Large intestine (tissue), 3 donors: Measurements from ENCODE around the gene AGXT. TPM values are rescaled to one million over a fixed set of nuclear protein-coding genes. Genes with fewer than 3 reads are reported as not detected.

Source experiments
- DNase-seq, 2 donors: peaks; one replicate each; pipeline versions ENCODE4 v3.0.0 to v3.0.0-alpha.2; 2013
- H3K27ac ChIP-seq: one replicate; pipeline ENCODE4 v1.5.1; 2013; ENCODE audit warnings: low read length
- H3K27me3 ChIP-seq: 2 replicates; pipeline ENCODE4 v1.6.1; 2013; ENCODE audit warnings: low read length; ENCODE audit not compliant: control insufficient read depth, insufficient read depth
- H3K36me3 ChIP-seq: 2 replicates; pipeline ENCODE4 v1.6.1; 2013; ENCODE audit warnings: low read length; ENCODE audit not compliant: control insufficient read depth, insufficient read depth
- H3K4me1 ChIP-seq: one replicate; pipeline ENCODE4 v1.6.1; 2013; ENCODE audit warnings: low read length; ENCODE audit not compliant: control insufficient read depth, insufficient read depth
- H3K4me3 ChIP-seq: one replicate; pipeline ENCODE4 v1.5.1; 2013; ENCODE audit warnings: low read length
- H3K9me3 ChIP-seq: one replicate; pipeline ENCODE4 v1.6.1; 2013; ENCODE audit warnings: mild to moderate bottlenecking, low read depth, low read length, moderate library complexity; ENCODE audit not compliant: control insufficient read depth
- whole genome bisulfite sequencing: methylation state at CpG from one replicate; pipeline ENCODE4 v1.1.5; 2013; ENCODE audit warnings: low lambda C conversion rate; ENCODE audit not compliant: insufficient coverage; 5-methylcytosine and 5-hydroxymethylcytosine counted together
- polyA plus RNA-seq: library from polyadenylated mRNA; unstranded; fragments of 120-200 nt; gene quantifications from one replicate; pipeline ENCODE4 v1.2.1, GENCODE V29; 2013

AGXT gene
- polyA plus RNA-seq, 1 donor: 0.66 TPM

GRCh38 chr2:240831594-240832204 is 36.9 kb upstream of the AGXT start:
- H3K27ac ChIP-seq: no peak overlapping the region
- no peak overlapping the region for H3K4me3 ChIP-seq
- 0% methylated on average over 1 of the region's 27 CpGs for WGBS
- DNase-seq: no peak
- H3K27me3 ChIP-seq: peaks cover 53% of the 10 kb centered on the region
- H3K4me1 ChIP-seq: peaks cover 6% of the 10 kb centered on the region
- H3K9me3 ChIP-seq: no peaks in the 10 kb centered on the region
- no peaks in the 10 kb centered on the region for H3K36me3 ChIP-seq

DNA sequence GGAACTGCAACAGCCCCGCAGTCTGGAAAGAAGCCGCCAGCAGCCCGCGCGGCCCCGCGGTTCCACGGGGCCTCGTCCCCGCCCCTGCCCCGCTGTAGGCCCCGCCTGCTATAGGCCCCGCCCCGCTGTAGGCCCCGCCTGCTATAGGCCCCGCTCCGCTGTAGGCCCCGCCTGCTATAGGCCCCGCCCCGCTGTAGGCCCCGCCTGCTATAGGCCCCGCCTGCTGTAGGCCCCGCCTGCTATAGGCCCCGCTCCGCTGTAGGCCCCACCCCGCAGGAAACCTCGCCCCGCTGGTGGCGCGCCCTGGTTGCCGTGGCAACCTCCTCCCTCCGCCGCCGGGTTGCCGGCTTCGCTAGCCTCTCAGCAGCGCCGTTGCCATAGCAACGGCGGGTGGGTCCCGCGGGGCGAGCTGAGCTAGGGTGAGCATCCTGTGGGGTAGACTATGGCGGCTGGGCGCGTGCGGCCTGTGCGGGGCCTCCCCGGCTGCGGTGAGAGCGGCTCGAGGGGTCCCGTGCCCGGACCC is 36.4 kb upstream of the AGXT start:
- H3K27ac ChIP-seq: no peak overlapping the region
- H3K4me3 ChIP-seq: no peak overlapping the region
- no peaks in the 10 kb centered on the region for H3K36me3 ChIP-seq
- peak; percentile 92 for DNase-seq
- H3K9me3 ChIP-seq: no peaks in the 10 kb centered on the region
- peaks cover 6% of the 10 kb centered on the region for H3K4me1 ChIP-seq
- peaks cover 49% of the 10 kb centered on the region for H3K27me3 ChIP-seq
- no CpG with 5 or more reads among the region's 54 CpGs for WGBS

DNA sequence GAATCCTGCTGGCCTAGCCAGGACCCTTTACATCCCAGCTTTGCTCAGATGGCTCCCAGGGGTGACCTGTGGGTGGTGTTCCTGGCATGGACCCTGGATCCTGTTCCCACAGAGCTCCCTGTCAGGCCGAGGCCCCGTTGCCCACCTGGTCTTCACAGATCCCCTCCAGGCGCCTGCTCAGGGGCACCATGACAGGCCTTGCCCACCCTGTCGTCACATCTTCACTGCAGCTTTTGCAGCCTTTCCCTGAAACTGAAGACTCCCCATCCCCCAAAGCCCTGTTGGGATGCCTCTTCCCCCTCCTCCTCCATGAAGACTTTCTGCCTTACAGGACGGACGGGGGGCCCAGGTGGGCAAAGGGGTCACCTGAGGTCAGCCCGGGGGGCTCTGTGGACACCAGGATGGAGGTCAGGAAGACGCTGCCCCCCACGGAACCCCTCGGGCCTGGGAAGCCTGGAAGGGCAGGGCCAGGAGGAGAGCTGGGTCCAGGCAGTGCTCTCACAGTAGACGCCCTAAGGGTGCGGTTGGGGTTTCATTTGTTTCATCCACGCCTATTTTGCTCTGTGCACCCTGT is 35.6 kb upstream of the AGXT start:
- DNase-seq: no peak
- Histone ChIP-seq H3K9me3 (no peaks in the 10 kb centered on the region), H3K4me3 (no peak overlapping the region), H3K27me3 (peaks cover 47% of the 10 kb centered on the region), H3K36me3 (no peaks in the 10 kb centered on the region), H3K4me1 (peaks cover 6% of the 10 kb centered on the region), H3K27ac (no peak overlapping the region)
- no CpG with 5 or more reads among the region's 13 CpGs for WGBS

- Histone ChIP-seq H3K9me3 (no peaks in the 10 kb centered on the region), H3K36me3 (no peaks in the 10 kb centered on the region), H3K4me1 (peaks cover 6% of the 10 kb centered on the region), H3K27me3 (peaks cover 39% of the 10 kb centered on the region), H3K4me3 (no peak overlapping the region), H3K27ac (no peak overlapping the region)
- WGBS: no CpG with 5 or more reads among the region's 8 CpGs
- DNase-seq: no peak
These were observed 34.8 kb upstream of the AGXT start for GRCh38 chr2:240833724-240834285.

DNA sequence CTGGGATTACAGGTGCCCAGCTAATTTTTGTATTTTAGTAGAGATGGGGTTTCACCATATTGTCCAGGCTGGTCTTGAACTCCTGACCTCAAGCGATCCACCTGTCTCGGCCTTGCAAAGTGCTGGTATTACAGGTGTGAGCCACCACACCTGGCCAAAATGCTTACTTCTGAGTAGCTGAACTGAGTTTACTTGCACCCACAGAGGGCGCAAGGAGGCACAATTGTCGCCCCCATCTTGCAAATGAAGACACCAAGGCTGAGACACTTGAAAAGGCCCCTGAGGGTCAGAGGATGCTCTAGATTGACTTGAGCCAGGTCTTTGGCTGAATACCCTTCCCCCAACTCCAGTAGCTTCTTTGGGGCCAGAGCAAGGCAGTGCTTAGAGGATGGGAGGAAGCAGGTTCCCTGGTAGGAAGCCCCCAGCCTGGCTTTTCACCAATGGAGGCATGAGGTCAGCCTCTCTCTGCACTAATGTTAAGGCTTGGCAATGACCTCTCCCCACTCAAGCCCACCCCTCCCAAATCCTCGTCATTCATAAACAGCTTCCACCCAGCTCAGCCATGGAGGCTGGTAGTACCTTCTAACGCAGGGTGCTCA is 34.1 kb upstream of the AGXT start:
- Histone ChIP-seq H3K36me3 (no peaks in the 10 kb centered on the region), H3K4me1 (peaks cover 6% of the 10 kb centered on the region), H3K27me3 (peaks cover 38% of the 10 kb centered on the region), H3K4me3 (no peak overlapping the region), H3K9me3 (no peaks in the 10 kb centered on the region), H3K27ac (no peak overlapping the region)
- DNase-seq: no peak
- no CpG with 5 or more reads among the region's 6 CpGs for WGBS

- no peak for DNase-seq
- Histone ChIP-seq H3K9me3 (no peaks in the 10 kb centered on the region), H3K4me3 (no peak overlapping the region), H3K4me1 (peaks cover 6% of the 10 kb centered on the region), H3K27ac (no peak overlapping the region), H3K27me3 (peaks cover 28% of the 10 kb centered on the region), H3K36me3 (no peaks in the 10 kb centered on the region)
- no CpG with 5 or more reads among the region's 9 CpGs for WGBS
These were observed 33.1 kb upstream of the AGXT start for GRCh38 chr2:240835528-240835927.

DNA sequence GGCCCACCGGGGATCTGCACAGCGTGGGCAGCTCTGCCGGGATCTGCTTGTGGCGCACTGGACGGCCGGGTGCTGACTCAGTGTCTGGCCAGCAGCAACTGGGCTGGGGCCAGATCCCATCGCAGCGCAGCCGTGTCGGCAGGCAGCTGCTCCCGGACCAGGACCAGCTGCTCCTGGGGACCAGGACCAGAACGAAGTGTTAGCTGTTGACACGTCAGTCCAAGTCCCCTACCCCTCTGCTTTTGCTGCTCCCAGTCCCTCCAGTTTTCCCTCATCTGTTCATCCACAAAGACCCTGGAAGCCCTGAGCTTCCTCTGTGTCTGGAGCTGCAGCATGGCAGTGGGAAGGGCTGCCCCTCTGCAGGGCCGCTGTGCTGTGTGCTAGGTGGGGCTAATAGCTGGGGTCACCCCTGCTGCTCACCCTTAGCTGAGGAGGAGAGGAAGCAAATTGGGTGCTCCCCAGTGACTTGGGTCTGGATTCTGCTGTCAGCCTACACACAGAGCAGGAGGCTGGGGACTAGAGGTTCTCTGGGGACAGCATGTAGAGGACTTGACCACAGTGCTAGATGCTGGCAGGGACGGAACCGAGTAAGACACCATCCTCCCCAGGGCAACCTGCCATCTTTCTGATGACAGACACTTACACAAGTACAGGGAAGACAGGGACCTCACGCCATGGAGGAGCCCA is 31.7 kb upstream of the AGXT start:
- Histone ChIP-seq H3K27ac (no peak overlapping the region), H3K4me1 (peaks cover 1% of the 10 kb centered on the region), H3K27me3 (peaks cover 22% of the 10 kb centered on the region), H3K9me3 (no peaks in the 10 kb centered on the region), H3K36me3 (no peaks in the 10 kb centered on the region), H3K4me3 (no peak overlapping the region)
- no CpG with 5 or more reads among the region's 17 CpGs for WGBS
- no peak for DNase-seq

DNA sequence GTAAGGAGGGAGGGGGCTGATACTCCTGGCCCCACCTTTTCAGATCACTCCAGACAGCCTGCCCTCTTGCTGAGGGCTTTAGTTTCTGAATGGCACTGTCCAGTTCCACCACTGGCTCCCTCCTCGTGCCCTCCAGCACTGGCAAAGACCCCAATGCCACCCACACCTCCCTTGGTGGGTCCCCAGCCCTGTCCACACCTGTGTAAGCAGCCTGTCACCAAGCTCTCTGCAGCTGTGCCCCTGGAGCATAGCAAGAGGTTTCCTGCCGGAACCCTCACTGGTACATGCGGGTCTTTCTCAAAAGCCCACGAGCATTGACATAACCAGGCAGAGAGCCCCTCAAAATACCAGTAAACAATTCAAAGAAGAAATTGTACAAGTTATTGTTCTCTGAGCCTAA is 31.0 kb upstream of the AGXT start:
- Histone ChIP-seq H3K36me3 (no peaks in the 10 kb centered on the region), H3K4me1 (no peaks in the 10 kb centered on the region), H3K27ac (no peak overlapping the region), H3K4me3 (no peak overlapping the region), H3K27me3 (peaks cover 20% of the 10 kb centered on the region), H3K9me3 (no peaks in the 10 kb centered on the region)
- DNase-seq: no peak
- WGBS: no CpG with 5 or more reads among the region's 4 CpGs

DNA sequence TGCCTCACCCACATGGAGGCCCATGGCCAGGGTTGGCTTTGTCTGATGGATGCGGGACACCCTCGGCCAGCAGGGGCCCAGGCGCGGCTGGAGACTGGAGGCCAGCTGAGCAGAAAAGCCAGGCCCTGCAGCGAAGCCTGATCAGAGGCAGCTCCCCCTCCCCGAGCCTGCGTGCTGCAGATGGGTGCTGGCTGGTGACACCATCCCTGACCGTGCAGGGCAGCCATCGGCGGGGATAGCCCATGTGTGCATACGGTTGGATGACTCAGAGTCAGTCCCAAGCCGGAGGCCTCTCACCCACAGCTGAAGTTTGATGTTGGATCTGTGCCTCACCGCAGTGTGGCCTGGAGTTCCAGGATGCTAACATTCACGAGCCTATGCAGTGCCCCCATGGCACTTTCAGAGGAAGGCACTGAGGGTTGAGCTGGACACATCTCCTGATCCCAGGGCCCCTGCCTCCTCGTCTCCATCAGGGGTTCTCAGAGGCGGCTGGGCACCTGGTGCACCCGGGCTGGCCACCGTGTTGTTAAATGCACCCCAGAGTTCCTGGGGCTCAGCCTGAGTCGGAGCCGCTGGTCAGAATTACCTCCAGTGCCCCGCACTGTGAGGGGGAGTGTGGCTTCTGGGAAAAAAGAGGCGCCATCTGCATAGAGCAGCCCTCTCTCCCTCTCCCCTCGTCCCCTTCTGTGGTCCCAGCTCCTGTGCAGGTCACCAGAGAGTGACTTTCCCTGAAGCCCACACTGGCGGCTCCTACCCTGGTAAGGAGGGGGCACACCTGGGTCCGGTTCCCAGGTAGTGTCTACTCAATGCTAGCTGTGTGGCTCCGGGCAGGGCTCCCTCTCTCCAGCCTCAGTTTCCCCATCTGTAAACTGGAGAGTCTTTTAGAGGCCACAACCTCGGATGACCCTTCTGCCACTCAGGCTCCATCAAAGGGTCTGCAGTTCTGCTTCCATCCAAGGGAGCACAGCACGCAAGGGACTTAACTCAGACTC is 29.2 kb upstream of the AGXT start:
- Histone ChIP-seq H3K36me3 (no peaks in the 10 kb centered on the region), H3K4me3 (no peak overlapping the region), H3K27ac (no peak overlapping the region), H3K9me3 (no peaks in the 10 kb centered on the region), H3K27me3 (peaks cover 17% of the 10 kb centered on the region), H3K4me1 (no peaks in the 10 kb centered on the region)
- DNase-seq: no peak
- WGBS: no CpG with 5 or more reads among the region's 28 CpGs
